CD8-positive, alpha-beta memory T cell (primary cell): ENCODE results near the gene CRADD. TPM values are rescaled to one million over a fixed set of nuclear protein-coding genes. Genes with fewer than 3 reads are reported as not detected.

Experiments
- CTCF ChIA-PET: fragments of 350-600 bp; sonication (Branson Sonifier 250); formaldehyde crosslinking; loops from one replicate; lab custom pipeline; 2021; ENCODE audit warnings: antibody characterized with exemption; lab: Charles Lee
- POLR2A ChIA-PET: fragments of 350-600 bp; sonication (Branson Sonifier 250); formaldehyde crosslinking; loops from one replicate; lab custom pipeline; 2021; ENCODE audit warnings: antibody characterized with exemption; lab: Charles Lee
- DNase-seq, 5 donors: peaks; one replicate each; pipeline versions ENCODE4 v3.0.0 to v3.0.0-alpha.2; 2020 to 2022; ENCODE audit warnings: mixed read lengths in 1 of 5
- H3K27ac ChIP-seq: one replicate; pipeline ENCODE4 v1.7.0; 2013; ENCODE audit warnings: low read depth, mild to moderate bottlenecking, low read length, moderate library complexity
- H3K27me3 ChIP-seq: 2 replicates; pipeline ENCODE4 v1.7.0; 2013; ENCODE audit warnings: low read length, mild to moderate bottlenecking; ENCODE audit not compliant: insufficient read depth, poor library complexity, severe bottlenecking
- H3K36me3 ChIP-seq: 2 replicates; pipeline ENCODE4 v1.7.0; 2013; ENCODE audit warnings: mild to moderate bottlenecking, low read length, moderate library complexity; ENCODE audit not compliant: insufficient read depth
- H3K4me1 ChIP-seq: 2 replicates; pipeline ENCODE4 v1.7.0; 2013; ENCODE audit warnings: mild to moderate bottlenecking, low read length, moderate library complexity; ENCODE audit not compliant: insufficient read depth
- H3K4me3 ChIP-seq: 2 replicates; pipeline ENCODE4 v1.7.0; 2013; ENCODE audit warnings: mild to moderate bottlenecking, low read length
- H3K9me3 ChIP-seq: 2 replicates; pipeline ENCODE4 v1.7.0; 2013; ENCODE audit warnings: mild to moderate bottlenecking, low read length
- H3K27ac Mint-ChIP-seq, 8 donors: one replicate each; pipeline ENCODE4 v1.8.0; 2020 to 2021; ENCODE audit warnings: mixed read lengths in 8 of 8, mild to moderate bottlenecking in 6 of 8, inconsistent platforms in 3 of 8, moderate library complexity in 3 of 8
- H3K27me3 Mint-ChIP-seq, 2 donors: one replicate each; pipeline ENCODE4 v1.8.0; 2020 to 2021; ENCODE audit warnings: mixed read lengths in 2 of 2, mild to moderate bottlenecking in 1 of 2, moderate library complexity in 1 of 2
- H3K36me3 Mint-ChIP-seq, 3 donors: one replicate each; pipeline ENCODE4 v1.8.0; 2020 to 2021; ENCODE audit warnings: mixed read lengths in 3 of 3, inconsistent platforms in 1 of 3, mild to moderate bottlenecking in 1 of 3
- H3K4me1 Mint-ChIP-seq, 3 donors: one replicate each; pipeline ENCODE4 v1.8.0; 2020 to 2021; ENCODE audit warnings: mixed read lengths in 3 of 3, inconsistent platforms in 1 of 3, mild to moderate bottlenecking in 1 of 3
- H3K4me3 Mint-ChIP-seq, 7 donors: one replicate each; pipeline ENCODE4 v1.8.0; 2020 to 2021; ENCODE audit warnings: mixed read lengths in 7 of 7, mild to moderate bottlenecking in 6 of 7, moderate library complexity in 4 of 7, inconsistent platforms in 2 of 7
- H3K9me3 Mint-ChIP-seq, 5 donors: one replicate each; pipeline ENCODE4 v1.8.0; 2020 to 2022; ENCODE audit warnings: mixed read lengths in 5 of 5, mild to moderate bottlenecking in 3 of 5, moderate library complexity in 2 of 5, inconsistent platforms in 1 of 5
- polyA plus RNA-seq: library from polyadenylated mRNA; unstranded; fragments of 300-500 nt; fragmentation: Illumina TruSeq; gene quantifications from one replicate; pipeline ENCODE4 v1.2.3, GENCODE V29; 2021
- total RNA-seq, 2 experiments: library from RNA; stranded (reverse); gene quantifications; one replicate each; pipeline ENCODE4 v1.2.3, GENCODE V29; 2021

Gene CRADD
- total and polyA plus RNA-seq, 3 experiments from 2014 or later = 8.6 to 13.2 (median 11.7) TPM

GRCh38 chr12:93850481-93851256, 173.5 kb downstream of the CRADD start:
- CTCF ChIA-PET = no interaction called here
- POLR2A ChIA-PET = no interaction called here
- Mint-ChIP-seq H3K27me3 (no peaks in the 10 kb centered on the region), H3K36me3 (peaks cover 2 to 17% (median 3%) of the 10 kb centered on the region in 3 donors), H3K9me3 (peaks cover 0 to 3% (median 0%) of the 10 kb centered on the region in 5 donors), H3K4me3 (peak overlapping the region in 5 of 7 donors; percentile 6 to 79 (median 63)), H3K4me1 (peaks cover 38 to 46% (median 41%) of the 10 kb centered on the region in 3 donors), H3K27ac (peak overlapping the region in 5 of 8 donors; percentile 51 to 91 (median 80))
- Histone ChIP-seq H3K36me3 (no peaks in the 10 kb centered on the region), H3K4me1 (no peaks in the 10 kb centered on the region), H3K27me3 (no peaks in the 10 kb centered on the region), H3K27ac (no peak overlapping the region), H3K9me3 (no peaks in the 10 kb centered on the region), H3K4me3 (no peak overlapping the region)
- no peak for DNase-seq

- Histone ChIP-seq H3K9me3 (no peaks in the 10 kb centered on the region), H3K27ac (no peak overlapping the region), H3K36me3 (no peaks in the 10 kb centered on the region), H3K4me1 (no peaks in the 10 kb centered on the region), H3K27me3 (no peaks in the 10 kb centered on the region), H3K4me3 (no peak overlapping the region)
- DNase-seq = peak in 3 of 5 donors; percentile 4 to 37 (median 25)
- Mint-ChIP-seq H3K4me1 (peaks cover 38 to 46% (median 41%) of the 10 kb centered on the region in 3 donors), H3K36me3 (peaks cover 2 to 16% (median 3%) of the 10 kb centered on the region in 3 donors), H3K27ac (peak overlapping the region in 5 of 8 donors; percentile 51 to 91 (median 80)), H3K9me3 (peaks cover 0 to 3% (median 0%) of the 10 kb centered on the region in 5 donors), H3K4me3 (peak overlapping the region in 5 of 7 donors; percentile 6 to 79 (median 63)), H3K27me3 (no peaks in the 10 kb centered on the region)
- ChIA-PET CTCF (no interaction called here), POLR2A (no interaction called here)
Observed at GRCh38 chr12:93851257-93851671, 174.1 kb downstream of the CRADD start.

GRCh38 chr12:93852173-93852591, 175.0 kb downstream of the CRADD start:
- H3K27ac Mint-ChIP-seq = no peak overlapping the region
- H3K36me3 Mint-ChIP-seq = peaks cover 2 to 13% (median 3%) of the 10 kb centered on the region in 3 donors
- DNase-seq = no peak
- Histone ChIP-seq H3K4me1 (no peaks in the 10 kb centered on the region), H3K27me3 (no peaks in the 10 kb centered on the region), H3K4me3 (no peak overlapping the region), H3K36me3 (no peaks in the 10 kb centered on the region), H3K27ac (no peak overlapping the region), H3K9me3 (no peaks in the 10 kb centered on the region)
- POLR2A ChIA-PET = no interaction called here
- H3K9me3 Mint-ChIP-seq = peaks cover 0 to 3% (median 0%) of the 10 kb centered on the region in 5 donors
- H3K4me3 Mint-ChIP-seq = no peak overlapping the region
- peaks cover 38 to 46% (median 41%) of the 10 kb centered on the region in 3 donors for H3K4me1 Mint-ChIP-seq
- H3K27me3 Mint-ChIP-seq = no peaks in the 10 kb centered on the region
- CTCF ChIA-PET = no interaction called here

- Histone ChIP-seq H3K27me3 (no peaks in the 10 kb centered on the region), H3K4me1 (no peaks in the 10 kb centered on the region), H3K9me3 (no peaks in the 10 kb centered on the region), H3K4me3 (no peak overlapping the region), H3K36me3 (no peaks in the 10 kb centered on the region), H3K27ac (no peak overlapping the region)
- Mint-ChIP-seq H3K27ac (peak overlapping the region in 2 of 8 donors; percentile 2 to 74), H3K4me1 (peaks cover 24 to 30% (median 29%) of the 10 kb centered on the region in 3 donors), H3K4me3 (no peak overlapping the region), H3K9me3 (no peaks in the 10 kb centered on the region), H3K36me3 (peaks cover 0 to 3% (median 2%) of the 10 kb centered on the region in 3 donors), H3K27me3 (no peaks in the 10 kb centered on the region)
- DNase-seq = no peak
- ChIA-PET CTCF (no interaction called here), POLR2A (no interaction called here)
Observed at GRCh38 chr12:93853698-93854478, 176.7 kb downstream of the CRADD start.

GRCh38 chr12:93855261-93855660, 178.1 kb downstream of the CRADD start:
- no peaks in the 10 kb centered on the region for H3K9me3 Mint-ChIP-seq
- no peak for DNase-seq
- H3K36me3 ChIP-seq = no peaks in the 10 kb centered on the region
- ChIA-PET CTCF (no interaction called here), POLR2A (no interaction called here)
- H3K4me3 ChIP-seq = no peak overlapping the region
- no peak overlapping the region for H3K4me3 Mint-ChIP-seq
- H3K4me1 Mint-ChIP-seq = peaks cover 22 to 24% (median 23%) of the 10 kb centered on the region in 3 donors
- H3K27me3 ChIP-seq = no peaks in the 10 kb centered on the region
- no peaks in the 10 kb centered on the region for H3K27me3 Mint-ChIP-seq
- peaks cover 0 to 2% (median 1%) of the 10 kb centered on the region in 3 donors for H3K36me3 Mint-ChIP-seq
- H3K4me1 ChIP-seq = no peaks in the 10 kb centered on the region
- no peak overlapping the region for H3K27ac Mint-ChIP-seq
- no peak overlapping the region for H3K27ac ChIP-seq
- H3K9me3 ChIP-seq = no peaks in the 10 kb centered on the region

- no peak overlapping the region for H3K27ac ChIP-seq
- H3K4me1 Mint-ChIP-seq = peaks cover 10 to 13% (median 12%) of the 10 kb centered on the region in 3 donors
- H3K9me3 Mint-ChIP-seq = no peaks in the 10 kb centered on the region
- peaks cover 0 to 3% (median 2%) of the 10 kb centered on the region in 3 donors for H3K36me3 Mint-ChIP-seq
- DNase-seq = no peak
- H3K4me3 Mint-ChIP-seq = no peak overlapping the region
- H3K27me3 ChIP-seq = no peaks in the 10 kb centered on the region
- H3K9me3 ChIP-seq = no peaks in the 10 kb centered on the region
- POLR2A ChIA-PET = no interaction called here
- H3K4me3 ChIP-seq = no peak overlapping the region
- H3K36me3 ChIP-seq = no peaks in the 10 kb centered on the region
- H3K4me1 ChIP-seq = no peaks in the 10 kb centered on the region
- CTCF ChIA-PET = no interaction called here
- no peak overlapping the region for H3K27ac Mint-ChIP-seq
- no peaks in the 10 kb centered on the region for H3K27me3 Mint-ChIP-seq
Observed at GRCh38 chr12:93856611-93857010, 179.4 kb downstream of the CRADD start.

- Histone ChIP-seq H3K9me3 (no peaks in the 10 kb centered on the region), H3K36me3 (no peaks in the 10 kb centered on the region), H3K4me1 (no peaks in the 10 kb centered on the region), H3K27me3 (no peaks in the 10 kb centered on the region), H3K27ac (no peak overlapping the region), H3K4me3 (no peak overlapping the region)
- peaks cover 0 to 3% (median 0%) of the 10 kb centered on the region in 5 donors for H3K9me3 Mint-ChIP-seq
- CTCF ChIA-PET = no interaction called here
- no peaks in the 10 kb centered on the region for H3K27me3 Mint-ChIP-seq
- H3K36me3 Mint-ChIP-seq = peaks cover 3 to 5% (median 3%) of the 10 kb centered on the region in 3 donors
- H3K4me1 Mint-ChIP-seq = peaks cover 4 to 10% (median 9%) of the 10 kb centered on the region in 3 donors
- no peak overlapping the region for H3K27ac Mint-ChIP-seq
- POLR2A ChIA-PET = no interaction called here
- no peak for DNase-seq
- H3K4me3 Mint-ChIP-seq = no peak overlapping the region
Observed at GRCh38 chr12:93857279-93857938, 180.2 kb downstream of the CRADD start.
